ENCODE results near the gene LZTS3. TPM values are rescaled to one million over a fixed set of nuclear protein-coding genes. Genes with fewer than 3 reads are reported as not detected.

The LZTS3 gene
- total and polyA plus RNA-seq, 2 of the 13 experiments (the other 11 are each of a cell fraction or from before 2014, with no cell fraction given): 10.1 to 31.3 TPM

DNA sequence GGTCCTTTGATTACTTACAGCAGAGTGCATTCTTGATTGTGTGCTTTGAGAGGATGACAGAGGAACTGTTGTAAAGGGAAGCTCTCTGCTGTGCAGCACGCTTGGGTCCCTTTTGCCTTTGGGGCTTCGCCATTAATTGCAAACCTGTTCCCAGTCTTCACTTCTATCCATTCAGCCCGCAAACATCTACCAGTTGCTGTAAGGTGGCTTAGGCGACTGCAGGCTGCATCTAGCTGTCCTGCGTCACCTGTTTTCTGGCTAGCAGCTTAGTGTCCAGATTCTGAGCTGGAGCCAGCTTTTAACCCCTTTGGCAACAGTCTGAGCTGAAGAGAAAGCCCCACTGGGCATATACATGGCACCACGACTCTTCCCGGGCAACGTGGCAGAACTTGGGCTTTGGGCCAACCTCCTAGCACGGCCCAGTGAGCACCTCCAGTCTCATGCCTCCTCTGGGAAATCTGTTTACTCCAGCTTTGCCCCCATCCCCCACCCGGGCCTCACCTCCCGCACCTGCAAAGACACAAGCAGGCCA, 11.2 kb downstream of the LZTS3 start (continued):
- TF ChIP-seq, protein P1, sequence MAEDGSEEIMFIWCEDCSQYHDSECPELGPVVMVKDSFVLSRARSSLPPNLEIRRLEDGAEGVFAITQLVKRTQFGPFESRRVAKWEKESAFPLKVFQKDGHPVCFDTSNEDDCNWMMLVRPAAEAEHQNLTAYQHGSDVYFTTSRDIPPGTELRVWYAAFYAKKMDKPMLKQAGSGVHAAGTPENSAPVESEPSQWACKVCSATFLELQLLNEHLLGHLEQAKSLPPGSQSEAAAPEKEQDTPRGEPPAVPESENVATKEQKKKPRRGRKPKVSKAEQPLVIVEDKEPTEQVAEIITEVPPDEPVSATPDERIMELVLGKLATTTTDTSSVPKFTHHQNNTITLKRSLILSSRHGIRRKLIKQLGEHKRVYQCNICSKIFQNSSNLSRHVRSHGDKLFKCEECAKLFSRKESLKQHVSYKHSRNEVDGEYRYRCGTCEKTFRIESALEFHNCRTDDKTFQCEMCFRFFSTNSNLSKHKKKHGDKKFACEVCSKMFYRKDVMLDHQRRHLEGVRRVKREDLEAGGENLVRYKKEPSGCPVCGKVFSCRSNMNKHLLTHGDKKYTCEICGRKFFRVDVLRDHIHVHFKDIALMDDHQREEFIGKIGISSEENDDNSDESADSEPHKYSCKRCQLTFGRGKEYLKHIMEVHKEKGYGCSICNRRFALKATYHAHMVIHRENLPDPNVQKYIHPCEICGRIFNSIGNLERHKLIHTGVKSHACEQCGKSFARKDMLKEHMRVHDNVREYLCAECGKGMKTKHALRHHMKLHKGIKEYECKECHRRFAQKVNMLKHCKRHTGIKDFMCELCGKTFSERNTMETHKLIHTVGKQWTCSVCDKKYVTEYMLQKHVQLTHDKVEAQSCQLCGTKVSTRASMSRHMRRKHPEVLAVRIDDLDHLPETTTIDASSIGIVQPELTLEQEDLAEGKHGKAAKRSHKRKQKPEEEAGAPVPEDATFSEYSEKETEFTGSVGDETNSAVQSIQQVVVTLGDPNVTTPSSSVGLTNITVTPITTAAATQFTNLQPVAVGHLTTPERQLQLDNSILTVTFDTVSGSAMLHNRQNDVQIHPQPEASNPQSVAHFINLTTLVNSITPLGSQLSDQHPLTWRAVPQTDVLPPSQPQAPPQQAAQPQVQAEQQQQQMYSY (CRISPR knock-in tag; IDR thresholded peaks at IDR 0.05): no peak
- TF ChIP-seq, protein P2, sequence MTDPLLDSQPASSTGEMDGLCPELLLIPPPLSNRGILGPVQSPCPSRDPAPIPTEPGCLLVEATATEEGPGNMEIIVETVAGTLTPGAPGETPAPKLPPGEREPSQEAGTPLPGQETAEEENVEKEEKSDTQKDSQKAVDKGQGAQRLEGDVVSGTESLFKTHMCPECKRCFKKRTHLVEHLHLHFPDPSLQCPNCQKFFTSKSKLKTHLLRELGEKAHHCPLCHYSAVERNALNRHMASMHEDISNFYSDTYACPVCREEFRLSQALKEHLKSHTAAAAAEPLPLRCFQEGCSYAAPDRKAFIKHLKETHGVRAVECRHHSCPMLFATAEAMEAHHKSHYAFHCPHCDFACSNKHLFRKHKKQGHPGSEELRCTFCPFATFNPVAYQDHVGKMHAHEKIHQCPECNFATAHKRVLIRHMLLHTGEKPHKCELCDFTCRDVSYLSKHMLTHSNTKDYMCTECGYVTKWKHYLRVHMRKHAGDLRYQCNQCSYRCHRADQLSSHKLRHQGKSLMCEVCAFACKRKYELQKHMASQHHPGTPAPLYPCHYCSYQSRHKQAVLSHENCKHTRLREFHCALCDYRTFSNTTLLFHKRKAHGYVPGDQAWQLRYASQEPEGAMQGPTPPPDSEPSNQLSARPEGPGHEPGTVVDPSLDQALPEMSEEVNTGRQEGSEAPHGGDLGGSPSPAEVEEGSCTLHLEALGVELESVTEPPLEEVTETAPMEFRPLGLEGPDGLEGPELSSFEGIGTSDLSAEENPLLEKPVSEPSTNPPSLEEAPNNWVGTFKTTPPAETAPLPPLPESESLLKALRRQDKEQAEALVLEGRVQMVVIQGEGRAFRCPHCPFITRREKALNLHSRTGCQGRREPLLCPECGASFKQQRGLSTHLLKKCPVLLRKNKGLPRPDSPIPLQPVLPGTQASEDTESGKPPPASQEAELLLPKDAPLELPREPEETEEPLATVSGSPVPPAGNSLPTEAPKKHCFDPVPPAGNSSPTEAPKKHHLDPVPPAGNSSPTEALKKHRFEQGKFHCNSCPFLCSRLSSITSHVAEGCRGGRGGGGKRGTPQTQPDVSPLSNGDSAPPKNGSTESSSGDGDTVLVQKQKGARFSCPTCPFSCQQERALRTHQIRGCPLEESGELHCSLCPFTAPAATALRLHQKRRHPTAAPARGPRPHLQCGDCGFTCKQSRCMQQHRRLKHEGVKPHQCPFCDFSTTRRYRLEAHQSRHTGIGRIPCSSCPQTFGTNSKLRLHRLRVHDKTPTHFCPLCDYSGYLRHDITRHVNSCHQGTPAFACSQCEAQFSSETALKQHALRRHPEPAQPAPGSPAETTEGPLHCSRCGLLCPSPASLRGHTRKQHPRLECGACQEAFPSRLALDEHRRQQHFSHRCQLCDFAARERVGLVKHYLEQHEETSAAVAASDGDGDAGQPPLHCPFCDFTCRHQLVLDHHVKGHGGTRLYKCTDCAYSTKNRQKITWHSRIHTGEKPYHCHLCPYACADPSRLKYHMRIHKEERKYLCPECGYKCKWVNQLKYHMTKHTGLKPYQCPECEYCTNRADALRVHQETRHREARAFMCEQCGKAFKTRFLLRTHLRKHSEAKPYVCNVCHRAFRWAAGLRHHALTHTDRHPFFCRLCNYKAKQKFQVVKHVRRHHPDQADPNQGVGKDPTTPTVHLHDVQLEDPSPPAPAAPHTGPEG (CRISPR knock-in tag; IDR thresholded peaks at IDR 0.05): no peak
- TF ChIP-seq ZNF30 (CRISPR knock-in tag; IDR thresholded peaks at IDR 0.05) (no peak), RAD51 (IDR thresholded peaks at IDR 0.05; ENCODE audit: borderline replicate concordance) (no peak), AGO2 (optimal IDR thresholded peaks at IDR 0.05; ENCODE audit: low read depth, low read length) (peak; percentile 67), SPEN (CRISPR knock-in tag; IDR thresholded peaks at IDR 0.05; ENCODE audit: low read depth) (peak; percentile 56; the same call in 1 of the 2 replicates), CREB1 (IDR thresholded peaks at IDR 0.05) (no peak), CREB1 (CRISPR knock-in tag; IDR thresholded peaks at IDR 0.05) (no peak), FOXJ3 (CRISPR knock-in tag; IDR thresholded peaks at IDR 0.05; ENCODE audit: borderline replicate concordance) (no peak), FOXA1 (IDR thresholded peaks at IDR 0.05) (no peak), FOXA1 (CRISPR knock-in tag; IDR thresholded peaks at IDR 0.05) (no peak), CBX5 (CRISPR knock-in tag; IDR thresholded peaks at IDR 0.05; ENCODE audit: borderline replicate concordance) (no peak)
- TF ChIP-seq, protein P3, sequence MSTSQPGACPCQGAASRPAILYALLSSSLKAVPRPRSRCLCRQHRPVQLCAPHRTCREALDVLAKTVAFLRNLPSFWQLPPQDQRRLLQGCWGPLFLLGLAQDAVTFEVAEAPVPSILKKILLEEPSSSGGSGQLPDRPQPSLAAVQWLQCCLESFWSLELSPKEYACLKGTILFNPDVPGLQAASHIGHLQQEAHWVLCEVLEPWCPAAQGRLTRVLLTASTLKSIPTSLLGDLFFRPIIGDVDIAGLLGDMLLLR (CRISPR knock-in tag; IDR thresholded peaks at IDR 0.05): no peak
- TF ChIP-seq, protein P4, sequence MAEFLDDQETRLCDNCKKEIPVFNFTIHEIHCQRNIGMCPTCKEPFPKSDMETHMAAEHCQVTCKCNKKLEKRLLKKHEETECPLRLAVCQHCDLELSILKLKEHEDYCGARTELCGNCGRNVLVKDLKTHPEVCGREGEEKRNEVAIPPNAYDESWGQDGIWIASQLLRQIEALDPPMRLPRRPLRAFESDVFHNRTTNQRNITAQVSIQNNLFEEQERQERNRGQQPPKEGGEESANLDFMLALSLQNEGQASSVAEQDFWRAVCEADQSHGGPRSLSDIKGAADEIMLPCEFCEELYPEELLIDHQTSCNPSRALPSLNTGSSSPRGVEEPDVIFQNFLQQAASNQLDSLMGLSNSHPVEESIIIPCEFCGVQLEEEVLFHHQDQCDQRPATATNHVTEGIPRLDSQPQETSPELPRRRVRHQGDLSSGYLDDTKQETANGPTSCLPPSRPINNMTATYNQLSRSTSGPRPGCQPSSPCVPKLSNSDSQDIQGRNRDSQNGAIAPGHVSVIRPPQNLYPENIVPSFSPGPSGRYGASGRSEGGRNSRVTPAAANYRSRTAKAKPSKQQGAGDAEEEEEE (CRISPR knock-in tag; IDR thresholded peaks at IDR 0.05; ENCODE audit: borderline replicate concordance): no peak
- TF ChIP-seq, protein P5, sequence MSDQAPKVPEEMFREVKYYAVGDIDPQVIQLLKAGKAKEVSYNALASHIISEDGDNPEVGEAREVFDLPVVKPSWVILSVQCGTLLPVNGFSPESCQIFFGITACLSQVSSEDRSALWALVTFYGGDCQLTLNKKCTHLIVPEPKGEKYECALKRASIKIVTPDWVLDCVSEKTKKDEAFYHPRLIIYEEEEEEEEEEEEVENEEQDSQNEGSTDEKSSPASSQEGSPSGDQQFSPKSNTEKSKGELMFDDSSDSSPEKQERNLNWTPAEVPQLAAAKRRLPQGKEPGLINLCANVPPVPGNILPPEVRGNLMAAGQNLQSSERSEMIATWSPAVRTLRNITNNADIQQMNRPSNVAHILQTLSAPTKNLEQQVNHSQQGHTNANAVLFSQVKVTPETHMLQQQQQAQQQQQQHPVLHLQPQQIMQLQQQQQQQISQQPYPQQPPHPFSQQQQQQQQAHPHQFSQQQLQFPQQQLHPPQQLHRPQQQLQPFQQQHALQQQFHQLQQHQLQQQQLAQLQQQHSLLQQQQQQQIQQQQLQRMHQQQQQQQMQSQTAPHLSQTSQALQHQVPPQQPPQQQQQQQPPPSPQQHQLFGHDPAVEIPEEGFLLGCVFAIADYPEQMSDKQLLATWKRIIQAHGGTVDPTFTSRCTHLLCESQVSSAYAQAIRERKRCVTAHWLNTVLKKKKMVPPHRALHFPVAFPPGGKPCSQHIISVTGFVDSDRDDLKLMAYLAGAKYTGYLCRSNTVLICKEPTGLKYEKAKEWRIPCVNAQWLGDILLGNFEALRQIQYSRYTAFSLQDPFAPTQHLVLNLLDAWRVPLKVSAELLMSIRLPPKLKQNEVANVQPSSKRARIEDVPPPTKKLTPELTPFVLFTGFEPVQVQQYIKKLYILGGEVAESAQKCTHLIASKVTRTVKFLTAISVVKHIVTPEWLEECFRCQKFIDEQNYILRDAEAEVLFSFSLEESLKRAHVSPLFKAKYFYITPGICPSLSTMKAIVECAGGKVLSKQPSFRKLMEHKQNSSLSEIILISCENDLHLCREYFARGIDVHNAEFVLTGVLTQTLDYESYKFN (CRISPR knock-in tag; conservative IDR thresholded peaks at IDR 0.05): no peak
